K562 (cell line): Measurements from ENCODE around the gene HMCN2.

Experiments
- HDAC6 ChIP-seq: IDR thresholded peaks from 2 replicates; pipeline ENCODE4 v1.6.1; 2012; ENCODE audit warnings: low read depth, mild to moderate bottlenecking, control low read depth, inconsistent platforms, low read length, moderate library complexity
- HMGN3 ChIP-seq: IDR thresholded peaks from 2 replicates; pipeline ENCODE4 v1.6.1; 2011; ENCODE audit warnings: borderline replicate concordance, low read depth, mild to moderate bottlenecking, mixed read lengths, low read length; ENCODE audit not compliant: insufficient read length; ENCODE audit errors: extremely low read depth
- POLR2AphosphoS5 ChIP-seq: IDR thresholded peaks from 2 replicates; pipeline ENCODE4 v1.6.1; 2011; ENCODE audit warnings: mild to moderate bottlenecking, low read depth, low read length, moderate library complexity; ENCODE audit not compliant: control insufficient read depth, insufficient read depth
- RBM17 ChIP-seq: fragments of 200-400 bp; formaldehyde crosslinking; IDR thresholded peaks from 2 replicates; pipeline ENCODE4 v1.6.1; 2017; ENCODE audit warnings: low read depth, mild to moderate bottlenecking, low read length, borderline replicate concordance
- RCOR1 ChIP-seq, 2 experiments: IDR thresholded peaks; 2 replicates each; pipeline ENCODE4 v1.6.1; 2012; ENCODE audit warnings: low read depth in 2 of 2, low read length in 2 of 2, borderline replicate concordance in 1 of 2, improper control_type of control experiment in 1 of 2
- TAF1 ChIP-seq: IDR thresholded peaks from 2 replicates; pipeline ENCODE4 v1.6.1; 2011; ENCODE audit warnings: mild to moderate bottlenecking, low read length, moderate library complexity; ENCODE audit not compliant: insufficient read depth, control insufficient read depth, severe bottlenecking; ENCODE audit errors: extremely low read depth
- TCF7L2 ChIP-seq: fragments of 150-350 bp; IDR thresholded peaks from 2 replicates; pipeline ENCODE4 v1.6.1; 2016; ENCODE audit warnings: low read depth, mild to moderate bottlenecking, low read length, moderate library complexity
- TF ChIP-seq, protein P1 (sequence below), 3 experiments: IDR thresholded peaks in 2 of 3; conservative IDR thresholded peaks in 1 of 3; 2 replicates each; pipeline ENCODE4 v1.5.1; 2011 to 2012; ENCODE audit warnings: low read length in 3 of 3, mild to moderate bottlenecking in 3 of 3, control low read depth in 2 of 3, improper control_type of control experiment in 1 of 3, inconsistent platforms in 1 of 3, low read depth in 1 of 3, mixed read lengths in 1 of 3, moderate library complexity in 1 of 3; ENCODE audit not compliant: insufficient read depth in 2 of 3

DNA sequence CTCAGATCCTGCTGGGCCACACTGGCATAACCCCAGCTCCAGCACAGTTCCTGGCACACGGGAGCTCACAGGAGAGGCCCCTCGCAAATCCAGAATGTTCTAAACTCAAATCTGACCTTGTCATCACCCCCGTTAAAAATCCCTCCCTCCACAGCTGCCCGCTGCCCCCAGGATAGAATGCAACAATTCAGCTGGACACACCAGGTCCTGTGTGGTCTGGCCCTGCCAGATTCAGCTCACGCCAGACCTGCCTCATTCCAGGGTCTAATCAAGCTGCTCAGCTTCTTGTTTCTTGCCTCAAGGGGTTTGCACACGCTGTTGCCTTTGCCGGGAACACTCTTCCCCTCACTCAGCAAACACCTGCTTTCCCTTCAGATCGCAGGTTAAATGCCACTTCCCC lies 134.2 kb downstream of the HMCN2 start:
- TF ChIP-seq TCF7L2: no peak
- TF ChIP-seq RCOR1 (IDR thresholded peaks at IDR 0.05; ENCODE audit: borderline replicate concordance in 1 of 2, low read depth in 2 of 2, low read length in 2 of 2): no peak
- TF ChIP-seq POLR2AphosphoS5: no peak
- TF ChIP-seq, protein P1, sequence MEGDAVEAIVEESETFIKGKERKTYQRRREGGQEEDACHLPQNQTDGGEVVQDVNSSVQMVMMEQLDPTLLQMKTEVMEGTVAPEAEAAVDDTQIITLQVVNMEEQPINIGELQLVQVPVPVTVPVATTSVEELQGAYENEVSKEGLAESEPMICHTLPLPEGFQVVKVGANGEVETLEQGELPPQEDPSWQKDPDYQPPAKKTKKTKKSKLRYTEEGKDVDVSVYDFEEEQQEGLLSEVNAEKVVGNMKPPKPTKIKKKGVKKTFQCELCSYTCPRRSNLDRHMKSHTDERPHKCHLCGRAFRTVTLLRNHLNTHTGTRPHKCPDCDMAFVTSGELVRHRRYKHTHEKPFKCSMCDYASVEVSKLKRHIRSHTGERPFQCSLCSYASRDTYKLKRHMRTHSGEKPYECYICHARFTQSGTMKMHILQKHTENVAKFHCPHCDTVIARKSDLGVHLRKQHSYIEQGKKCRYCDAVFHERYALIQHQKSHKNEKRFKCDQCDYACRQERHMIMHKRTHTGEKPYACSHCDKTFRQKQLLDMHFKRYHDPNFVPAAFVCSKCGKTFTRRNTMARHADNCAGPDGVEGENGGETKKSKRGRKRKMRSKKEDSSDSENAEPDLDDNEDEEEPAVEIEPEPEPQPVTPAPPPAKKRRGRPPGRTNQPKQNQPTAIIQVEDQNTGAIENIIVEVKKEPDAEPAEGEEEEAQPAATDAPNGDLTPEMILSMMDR (IDR thresholded peaks at IDR 0.05 in 2 of 3, conservative IDR thresholded peaks at IDR 0.05 in 1 of 3; ENCODE audit: insufficient read depth in 2 of 3, low read depth in 1 of 3, low read length in 3 of 3): no peak
- no peak for TF ChIP-seq HMGN3
- no peak for TF ChIP-seq HDAC6
- no peak for TF ChIP-seq RBM17
- TF ChIP-seq TAF1: no peak
